ENCODE measurements around the gene KIF26B.

GRCh38 chr1:245169376-245169775 lies 14.6 kb downstream of the KIF26B start:
- TF ChIP-seq, protein P1, sequence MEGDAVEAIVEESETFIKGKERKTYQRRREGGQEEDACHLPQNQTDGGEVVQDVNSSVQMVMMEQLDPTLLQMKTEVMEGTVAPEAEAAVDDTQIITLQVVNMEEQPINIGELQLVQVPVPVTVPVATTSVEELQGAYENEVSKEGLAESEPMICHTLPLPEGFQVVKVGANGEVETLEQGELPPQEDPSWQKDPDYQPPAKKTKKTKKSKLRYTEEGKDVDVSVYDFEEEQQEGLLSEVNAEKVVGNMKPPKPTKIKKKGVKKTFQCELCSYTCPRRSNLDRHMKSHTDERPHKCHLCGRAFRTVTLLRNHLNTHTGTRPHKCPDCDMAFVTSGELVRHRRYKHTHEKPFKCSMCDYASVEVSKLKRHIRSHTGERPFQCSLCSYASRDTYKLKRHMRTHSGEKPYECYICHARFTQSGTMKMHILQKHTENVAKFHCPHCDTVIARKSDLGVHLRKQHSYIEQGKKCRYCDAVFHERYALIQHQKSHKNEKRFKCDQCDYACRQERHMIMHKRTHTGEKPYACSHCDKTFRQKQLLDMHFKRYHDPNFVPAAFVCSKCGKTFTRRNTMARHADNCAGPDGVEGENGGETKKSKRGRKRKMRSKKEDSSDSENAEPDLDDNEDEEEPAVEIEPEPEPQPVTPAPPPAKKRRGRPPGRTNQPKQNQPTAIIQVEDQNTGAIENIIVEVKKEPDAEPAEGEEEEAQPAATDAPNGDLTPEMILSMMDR (IDR thresholded peaks at IDR 0.05) = no peak
- TF ChIP-seq POLR2A (IDR thresholded peaks at IDR 0.05) (no peak), EP300 (IDR thresholded peaks at IDR 0.05) (no peak)

All from tibial nerve (tissue), 4 donors.